KMS-11 (cell line): ENCODE results near the gene DISC1.
"Not testable (repeated sequence)": the region's sequence is repeated elsewhere in the genome, so short reads cannot be mapped to it uniquely, and the experiment has no call there.

ENCODE experiments used
- H2AFZ ChIP-seq: fragments of 200-600 bp; sonication (generic); 2 replicates; pipeline ENCODE4 v1.6.1; 2016; ENCODE audit warnings: antibody characterized with exemption, mixed run types, low read depth
- H3K27ac ChIP-seq: fragments of 200-600 bp; sonication (generic); 2 replicates; pipeline ENCODE4 v1.6.1; 2016; ENCODE audit warnings: mild to moderate bottlenecking, mixed run types
- H3K27me3 ChIP-seq: fragments of 200-600 bp; sonication (generic); 2 replicates; pipeline ENCODE4 v1.6.1; 2017; ENCODE audit warnings: mild to moderate bottlenecking, low read depth, mixed run types, moderate library complexity; ENCODE audit not compliant: insufficient read depth
- H3K36me3 ChIP-seq: fragments of 200-600 bp; sonication (generic); 2 replicates; pipeline ENCODE4 v1.6.1; 2017; ENCODE audit warnings: mild to moderate bottlenecking, mixed run types; ENCODE audit not compliant: insufficient read depth
- H3K4me1 ChIP-seq: fragments of 200-600 bp; sonication (generic); 2 replicates; pipeline ENCODE4 v1.6.1; 2016; ENCODE audit warnings: mild to moderate bottlenecking, low read depth, mixed run types; ENCODE audit not compliant: poor library complexity, severe bottlenecking
- H3K4me2 ChIP-seq: fragments of 200-600 bp; sonication (generic); 2 replicates; pipeline ENCODE4 v1.7.0; 2016; ENCODE audit warnings: mild to moderate bottlenecking, mixed run types
- H3K4me3 ChIP-seq: fragments of 200-600 bp; sonication (generic); IDR thresholded peaks from 2 replicates; pipeline ENCODE4 v1.6.1; 2017; ENCODE audit warnings: low read depth, low read length, mixed read lengths; ENCODE audit not compliant: insufficient read depth
- H3K79me2 ChIP-seq: fragments of 200-600 bp; sonication (generic); 2 replicates; pipeline ENCODE4 v1.6.1; 2016; ENCODE audit warnings: low read depth, mixed run types; ENCODE audit not compliant: insufficient read depth
- H3K9ac ChIP-seq: fragments of 200-600 bp; sonication (generic); 2 replicates; pipeline ENCODE4 v1.6.1; 2016; ENCODE audit warnings: mild to moderate bottlenecking, mixed run types
- H4K20me1 ChIP-seq: fragments of 200-600 bp; sonication (generic); 2 replicates; pipeline ENCODE4 v1.6.1; 2016; ENCODE audit warnings: mild to moderate bottlenecking, mixed run types; ENCODE audit not compliant: insufficient read depth
- TF ChIP-seq, protein P1 (sequence below): fragments of 200-600 bp; sonication (generic); conservative IDR thresholded peaks from 2 replicates; pipeline ENCODE4 v1.6.1; 2017; ENCODE audit warnings: low read depth, mild to moderate bottlenecking, antibody characterized with exemption, low read length, moderate library complexity, mixed read lengths

The DISC1 gene

DNA sequence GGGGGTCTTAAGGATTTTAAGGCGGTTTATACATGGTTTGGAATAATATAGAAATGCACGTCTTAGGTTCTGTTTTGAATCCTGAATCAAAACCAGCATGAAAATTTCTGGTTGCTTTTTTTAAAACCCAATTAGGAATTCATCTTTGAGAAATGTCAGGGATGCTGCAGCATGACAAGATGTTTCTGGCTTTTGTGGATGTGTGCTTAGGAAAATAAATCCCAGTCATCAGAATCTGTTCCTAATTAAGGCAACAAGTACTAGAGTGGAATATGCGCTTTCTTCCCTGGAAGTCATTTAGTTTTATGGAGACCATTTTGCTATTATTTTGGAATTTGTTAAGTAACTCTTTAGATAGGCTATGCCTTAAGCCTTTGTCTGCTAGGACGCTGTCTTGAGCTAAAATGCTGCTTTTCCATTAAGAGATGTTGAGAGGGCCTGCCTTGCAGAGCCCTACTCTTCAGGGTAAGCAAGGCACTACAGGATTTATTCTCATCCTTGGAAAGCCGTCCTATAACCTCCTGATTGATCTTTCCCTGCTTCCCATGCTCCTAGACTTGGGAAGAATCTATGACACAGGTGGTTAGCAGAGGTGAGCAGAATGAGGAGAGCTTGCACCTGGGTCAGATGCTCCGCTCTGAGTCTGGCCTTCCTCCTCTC is 332.8 kb downstream of the DISC1 start:
- Histone ChIP-seq H3K9ac (no peak overlapping the region), H3K27me3 (no peaks in the 10 kb centered on the region), H2AFZ (no peak overlapping the region), H3K4me3 (no peak overlapping the region), H3K27ac (no peak overlapping the region), H3K36me3 (no peaks in the 10 kb centered on the region), H3K4me1 (no peaks in the 10 kb centered on the region), H3K4me2 (no peak overlapping the region), H3K79me2 (no peaks in the 10 kb centered on the region), H4K20me1 (no peaks in the 10 kb centered on the region)
- TF ChIP-seq, protein P1, sequence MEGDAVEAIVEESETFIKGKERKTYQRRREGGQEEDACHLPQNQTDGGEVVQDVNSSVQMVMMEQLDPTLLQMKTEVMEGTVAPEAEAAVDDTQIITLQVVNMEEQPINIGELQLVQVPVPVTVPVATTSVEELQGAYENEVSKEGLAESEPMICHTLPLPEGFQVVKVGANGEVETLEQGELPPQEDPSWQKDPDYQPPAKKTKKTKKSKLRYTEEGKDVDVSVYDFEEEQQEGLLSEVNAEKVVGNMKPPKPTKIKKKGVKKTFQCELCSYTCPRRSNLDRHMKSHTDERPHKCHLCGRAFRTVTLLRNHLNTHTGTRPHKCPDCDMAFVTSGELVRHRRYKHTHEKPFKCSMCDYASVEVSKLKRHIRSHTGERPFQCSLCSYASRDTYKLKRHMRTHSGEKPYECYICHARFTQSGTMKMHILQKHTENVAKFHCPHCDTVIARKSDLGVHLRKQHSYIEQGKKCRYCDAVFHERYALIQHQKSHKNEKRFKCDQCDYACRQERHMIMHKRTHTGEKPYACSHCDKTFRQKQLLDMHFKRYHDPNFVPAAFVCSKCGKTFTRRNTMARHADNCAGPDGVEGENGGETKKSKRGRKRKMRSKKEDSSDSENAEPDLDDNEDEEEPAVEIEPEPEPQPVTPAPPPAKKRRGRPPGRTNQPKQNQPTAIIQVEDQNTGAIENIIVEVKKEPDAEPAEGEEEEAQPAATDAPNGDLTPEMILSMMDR: no peak

DNA sequence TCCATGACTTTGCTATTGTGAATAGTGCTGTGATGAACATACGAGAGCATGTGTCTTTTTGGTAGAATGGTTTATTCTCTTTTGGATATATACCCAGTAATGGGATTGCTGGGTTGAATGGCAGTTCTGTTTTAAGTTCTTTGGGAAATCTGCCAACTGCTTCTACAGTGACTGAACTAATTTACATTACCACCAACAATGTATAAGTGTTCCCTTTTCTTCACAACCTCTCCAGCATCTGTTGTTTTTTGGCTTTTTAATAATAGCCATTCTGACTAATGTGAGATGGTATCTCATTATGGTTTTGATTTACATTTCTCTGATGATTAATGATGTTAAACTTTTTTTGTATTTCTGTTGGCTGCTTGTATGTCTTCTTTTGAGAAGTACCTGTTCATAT is 335.2 kb downstream of the DISC1 start:
- not testable (repeated sequence) for H3K36me3 ChIP-seq, H3K4me3 ChIP-seq

DNA sequence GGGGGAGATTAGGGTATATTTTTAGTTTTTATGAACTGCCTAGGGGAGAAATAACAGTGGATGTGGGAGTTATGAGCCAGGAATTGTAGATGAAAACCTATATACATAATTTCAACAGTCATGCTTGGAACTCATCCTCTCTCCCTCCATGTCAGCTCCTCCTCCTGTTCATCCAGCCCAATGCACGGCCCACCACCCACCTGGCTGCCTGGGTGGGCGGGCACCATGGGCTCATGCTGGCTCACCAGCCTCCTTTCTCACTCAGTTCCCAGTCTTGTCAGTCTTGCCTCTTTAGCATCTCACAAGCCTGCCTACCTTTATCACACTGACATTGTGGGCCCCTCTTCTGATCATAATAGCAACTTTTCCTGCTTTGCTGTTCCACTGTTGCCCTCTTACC is 336.0 kb downstream of the DISC1 start:
- H4K20me1 ChIP-seq: no peaks in the 10 kb centered on the region
- H3K79me2 ChIP-seq: no peaks in the 10 kb centered on the region
- no peak overlapping the region for H3K4me2 ChIP-seq
- no peak overlapping the region for H3K27ac ChIP-seq
- H3K27me3 ChIP-seq: no peaks in the 10 kb centered on the region
- no peak overlapping the region for H3K4me3 ChIP-seq
- no peaks in the 10 kb centered on the region for H3K4me1 ChIP-seq
- TF ChIP-seq, protein P1: no peak
- no peak overlapping the region for H3K9ac ChIP-seq
- no peak overlapping the region for H2AFZ ChIP-seq
- H3K36me3 ChIP-seq: no peaks in the 10 kb centered on the region

More for the DNA sequence above, 335.2 kb downstream of the DISC1 start:
- H3K4me1 ChIP-seq, H3K79me2 ChIP-seq, H4K20me1 ChIP-seq, H2AFZ ChIP-seq, H3K27me3 ChIP-seq, H3K27ac ChIP-seq, H3K4me2 ChIP-seq, H3K9ac ChIP-seq: not testable (repeated sequence)

DNA sequence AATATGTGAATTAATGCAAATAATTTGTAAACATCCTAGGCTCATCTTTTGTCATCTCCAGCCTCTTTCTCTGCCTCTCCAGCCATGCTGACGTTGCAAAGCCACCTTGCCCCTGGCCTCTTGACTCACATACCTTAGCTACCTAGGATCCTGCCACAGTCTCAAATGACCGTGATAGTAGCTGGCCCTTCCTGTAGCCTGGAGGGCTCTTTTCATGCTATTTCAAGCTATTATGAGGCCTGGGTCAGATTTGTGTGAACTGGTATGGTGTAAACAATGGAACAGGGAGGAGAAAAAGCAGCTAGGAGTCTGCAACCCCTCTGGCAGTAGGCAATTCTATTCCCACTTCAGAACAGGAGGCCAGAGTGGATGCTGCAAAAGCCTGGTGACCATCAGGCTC is 337.7 kb downstream of the DISC1 start:
- TF ChIP-seq, protein P1: no peak
- Histone ChIP-seq H3K79me2 (no peaks in the 10 kb centered on the region), H3K36me3 (no peaks in the 10 kb centered on the region), H3K27ac (no peak overlapping the region), H4K20me1 (no peaks in the 10 kb centered on the region), H2AFZ (no peak overlapping the region), H3K27me3 (no peaks in the 10 kb centered on the region), H3K4me3 (no peak overlapping the region), H3K4me2 (no peak overlapping the region), H3K4me1 (no peaks in the 10 kb centered on the region), H3K9ac (no peak overlapping the region)

DNA sequence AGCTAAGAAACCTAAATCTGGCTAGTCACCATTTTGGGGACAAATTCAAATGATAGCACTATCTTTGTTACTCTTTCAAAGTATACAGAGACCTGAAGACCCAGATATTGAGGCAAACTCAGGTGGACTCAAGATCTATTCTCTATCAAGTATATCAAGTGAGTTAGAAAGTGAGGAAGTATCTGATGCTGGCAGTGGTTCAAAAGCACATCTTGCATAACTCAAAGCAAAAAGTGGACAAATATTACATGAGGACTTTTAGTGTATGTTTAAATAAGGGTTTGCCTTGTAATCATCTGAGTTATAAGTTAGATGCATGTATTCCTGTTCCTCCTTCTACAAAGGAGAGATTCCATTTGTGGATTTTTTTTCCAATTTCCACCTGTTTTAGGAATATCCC is 338.4 kb downstream of the DISC1 start:
- Histone ChIP-seq H3K79me2 (no peaks in the 10 kb centered on the region), H4K20me1 (no peaks in the 10 kb centered on the region), H2AFZ (no peak overlapping the region), H3K9ac (no peak overlapping the region), H3K4me3 (no peak overlapping the region), H3K27me3 (no peaks in the 10 kb centered on the region), H3K4me2 (no peak overlapping the region), H3K4me1 (no peaks in the 10 kb centered on the region), H3K36me3 (no peaks in the 10 kb centered on the region), H3K27ac (no peak overlapping the region)
- TF ChIP-seq, protein P1: no peak
